B cell (primary cell): Measurements from ENCODE around the gene WASHC4. TPM values are rescaled to one million over a fixed set of nuclear protein-coding genes. Genes with fewer than 3 reads are reported as not detected.
A peak's percentile ranks its signal among the peaks of the same experiment; 100 is the strongest.

ENCODE experiments used
- ATAC-seq: fragments of 200-7000 bp; cut with Tn5 transposase; one replicate; pipeline ENCODE4 v1.10.0; 2021; ENCODE audit warnings: low read depth, mild to moderate bottlenecking, moderate number of reproducible peaks, moderate library complexity
- CTCF ChIA-PET: fragments of 350-600 bp; sonication (Branson Sonifier 250); formaldehyde crosslinking; loops from one replicate; lab custom pipeline; 2021; ENCODE audit warnings: antibody characterized with exemption, inconsistent platforms; lab: Charles Lee
- POLR2A ChIA-PET: fragments of 350-600 bp; sonication (Branson Sonifier 250); formaldehyde crosslinking; loops from one replicate; lab custom pipeline; 2021; ENCODE audit warnings: antibody characterized with exemption; lab: Charles Lee
- DNase-seq: peaks from one replicate; pipeline ENCODE4 v3.0.0; 2013
- H2AFZ ChIP-seq: 2 replicates; pipeline ENCODE4 v1.6.1; 2012; ENCODE audit warnings: mild to moderate bottlenecking, low read depth, low read length; ENCODE audit not compliant: insufficient read depth, poor library complexity, severe bottlenecking
- H3K27ac ChIP-seq, 2 donors: 1 replicate in 1 of 2; 2 replicates in 1 of 2; pipeline ENCODE4 v1.5.1; 2012 to 2013; ENCODE audit warnings: low read length in 2 of 2, mild to moderate bottlenecking in 2 of 2, moderate library complexity in 1 of 2
- H3K27me3 ChIP-seq, 4 experiments: fragments of 200-600 bp in 1 of 4; sonication (generic) in 1 of 4; replicated peaks in 1 of 4; 1 replicate in 2 of 4; 2 replicates in 2 of 4; pipeline versions ENCODE4 v1.6.1 to v1.7.0; 2013 to 2016; ENCODE audit warnings: low read length in 3 of 4, mild to moderate bottlenecking in 2 of 4, mixed read lengths in 1 of 4, moderate library complexity in 1 of 4; ENCODE audit not compliant: insufficient read depth in 4 of 4, control insufficient read depth in 3 of 4; ENCODE audit errors: control extremely low read depth in 1 of 4
- H3K36me3 ChIP-seq, 2 experiments: replicated peaks in 1 of 2; 1 replicate in 1 of 2; 2 replicates in 1 of 2; pipeline versions ENCODE4 v1.6.1 to v1.7.1; 2013; ENCODE audit warnings: low read length in 1 of 2; ENCODE audit not compliant: insufficient read depth in 2 of 2, control insufficient read depth in 1 of 2; ENCODE audit errors: control extremely low read depth in 1 of 2, extremely low read depth in 1 of 2
- H3K4me1 ChIP-seq, 2 donors: fragments of 200-600 bp in 1 of 2; sonication (generic) in 1 of 2; 1 replicate in 1 of 2; 2 replicates in 1 of 2; pipeline versions ENCODE4 v1.5.1 to v1.6.1; 2013 to 2017; ENCODE audit warnings: low read length in 2 of 2; ENCODE audit not compliant: control insufficient read depth in 2 of 2, insufficient read depth in 2 of 2
- H3K4me2 ChIP-seq: replicated peaks from 2 replicates; pipeline ENCODE3; 2012; ENCODE audit warnings: mild to moderate bottlenecking, low read depth, low read length; ENCODE audit not compliant: poor library complexity, severe bottlenecking
- H3K4me3 ChIP-seq, 5 experiments: fragments of 200-600 bp in 1 of 5; sonication (generic) in 1 of 5; 1 replicate in 3 of 5; 2 replicates in 2 of 5; pipeline versions ENCODE4 v1.5.1 to v1.7.0; 2011 to 2016; ENCODE audit warnings: low read length in 4 of 5, mild to moderate bottlenecking in 4 of 5, low read depth in 2 of 5, control low read depth in 1 of 5, moderate library complexity in 1 of 5; ENCODE audit not compliant: insufficient read depth in 1 of 5; ENCODE audit errors: control extremely low read depth in 1 of 5, extremely low read depth in 1 of 5
- H3K79me2 ChIP-seq: fragments of 200-600 bp; sonication (generic); one replicate; pipeline ENCODE4 v1.6.0; 2016; ENCODE audit warnings: low read length; ENCODE audit not compliant: control insufficient read depth, insufficient read depth
- H3K9ac ChIP-seq: fragments of 200-600 bp; sonication (generic); 2 replicates; pipeline ENCODE4 v1.6.1; 2017; ENCODE audit warnings: mild to moderate bottlenecking, low read length, moderate library complexity
- H3K9me3 ChIP-seq, 3 donors: one replicate each; pipeline versions ENCODE4 v1.6.1 to v1.7.1; 2013; ENCODE audit warnings: low read length in 2 of 3; ENCODE audit not compliant: control insufficient read depth in 2 of 3, insufficient read depth in 1 of 3; ENCODE audit errors: control extremely low read depth in 1 of 3
- H4K20me1 ChIP-seq: 2 replicates; pipeline ENCODE4 v1.6.0; 2012; ENCODE audit warnings: mild to moderate bottlenecking, low read length; ENCODE audit not compliant: insufficient read depth, control insufficient read depth, poor library complexity, severe bottlenecking
- H3K27ac Mint-ChIP-seq: one replicate; pipeline ENCODE4 v1.8.0; 2021; ENCODE audit warnings: mixed read lengths
- H3K27me3 Mint-ChIP-seq: one replicate; pipeline ENCODE4 v1.8.0; 2021; ENCODE audit warnings: mixed read lengths
- H3K4me1 Mint-ChIP-seq: one replicate; pipeline ENCODE4 v1.8.0; 2021; ENCODE audit warnings: mixed read lengths
- H3K4me3 Mint-ChIP-seq: one replicate; pipeline ENCODE4 v1.8.0; 2021; ENCODE audit warnings: mixed read lengths
- H3K9me3 Mint-ChIP-seq: one replicate; pipeline ENCODE4 v1.8.0; 2022; ENCODE audit warnings: mixed read lengths; ENCODE audit not compliant: insufficient read depth
- EZH2 ChIP-seq: IDR thresholded peaks from 2 replicates; pipeline ENCODE4 v1.6.1; 2012; ENCODE audit warnings: borderline replicate concordance, low read depth, mild to moderate bottlenecking, moderate library complexity, low read length; ENCODE audit not compliant: insufficient read depth, poor library complexity, severe bottlenecking
- WGBS: methylation state at CpG from one replicate; pipeline ENCODE4 v1.1.5; 2013; ENCODE audit warnings: missing lambda C conversion rate; ENCODE audit not compliant: insufficient coverage; 5-methylcytosine and 5-hydroxymethylcytosine counted together
- intact Hi-C: fragments of 100-400 bp; cut with micrococcal nuclease; formaldehyde crosslinking; loops from one replicate; pipeline ENCODE4 v1.10.0; 2022
- polyA plus RNA-seq: library from polyadenylated mRNA; depleted of rRNA; stranded (reverse); fragments of >200 nt; gene quantifications from 2 replicates; pipeline ENCODE4 v1.2.3, GENCODE V29; 2012
- total RNA-seq, 2 donors: library from RNA; stranded (reverse); fragments of 120-200 nt in 1 of 2; gene quantifications; 1 replicate in 1 of 2; 2 replicates in 1 of 2; pipeline versions ENCODE4 v1.2.3 to v1.2.4, GENCODE V29; 2013 to 2022
- TF ChIP-seq, protein P1 (sequence below): fragments of 200-600 bp; IDR thresholded peaks from one replicate; pipeline ENCODE4 v1.8.0; 2022; ENCODE audit warnings: antibody characterized with exemption, mild to moderate bottlenecking

The WASHC4 gene
- total and polyA plus RNA-seq, 2 donors (not counting 1 experiment from before 2014, with no cell fraction given) = 55.2 to 240 TPM

DNA sequence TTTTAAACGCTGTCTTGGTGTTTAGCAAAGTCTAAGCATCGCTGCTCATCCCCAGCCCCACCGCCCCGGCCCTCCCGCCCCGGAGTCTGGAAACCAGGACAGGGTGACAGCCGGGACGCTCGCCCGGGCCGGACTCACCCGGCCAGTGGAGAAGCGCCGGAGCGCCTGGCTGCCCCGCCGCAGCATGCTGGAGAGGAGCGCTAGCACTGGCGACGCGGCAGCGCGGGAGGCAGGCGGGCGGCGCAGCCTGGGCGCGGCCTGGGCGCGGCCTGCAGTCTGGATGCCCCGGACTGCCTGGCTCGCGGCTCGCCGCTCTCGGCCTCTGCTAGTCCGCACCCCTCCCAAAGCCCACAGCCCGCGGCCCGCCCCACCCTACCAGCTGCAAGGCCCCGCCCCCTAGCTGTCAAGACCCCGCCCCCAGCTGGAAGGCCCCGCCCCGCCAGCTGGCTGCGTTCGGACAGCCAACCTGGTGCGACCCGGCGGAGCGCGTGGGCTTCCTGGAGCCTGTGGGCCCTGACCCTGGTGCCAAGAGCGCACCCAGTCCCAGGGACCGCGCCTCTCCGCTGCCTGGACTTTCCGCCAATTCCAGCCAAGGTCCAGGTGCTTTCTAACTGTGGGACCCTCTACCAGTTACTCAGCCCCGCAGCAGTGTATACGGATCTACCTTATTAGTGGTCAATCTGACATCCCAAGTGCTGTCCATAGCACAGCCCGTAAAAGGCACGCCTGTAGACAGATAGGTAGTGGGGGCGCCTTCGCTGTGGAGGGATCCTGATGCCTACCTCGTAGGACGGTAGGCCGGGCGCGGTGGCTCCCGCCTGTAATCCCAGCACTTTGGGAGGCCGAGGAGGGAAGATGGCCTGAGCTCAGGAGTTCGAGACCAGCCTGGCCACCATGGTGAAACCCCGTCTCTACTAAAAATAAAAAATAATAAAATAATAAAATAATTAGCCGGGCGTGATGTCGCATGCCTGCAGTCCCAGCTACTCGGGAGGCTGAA lies 23.0 kb upstream of the WASHC4 start, which contains the start of gene ALDH1L2:
TSS of gene ALDH1L2 (minus strand) at position 208 of the 1,000 bp plus-strand sequence. CDS start at position 186, 22 bp downstream.
- Histone ChIP-seq H2AFZ (peak within 1 kb of the TSS; percentile 66), H3K27me3 (peaks cover 0 to 10% (median 3%) of the 10 kb centered on the region in 4 experiments), H3K27ac (no peak within 1 kb of the TSS), H3K9me3 (peaks cover 0 to 15% (median 0%) of the 10 kb centered on the region in 3 donors), H3K4me1 (peaks cover 11% of the 10 kb centered on the region in 2 donors), H3K4me3 (peak within 1 kb of the TSS; percentile 15 to 47 (median 39)), H3K79me2 (no peaks in the 10 kb centered on the region), H3K36me3 (no peaks in the 10 kb centered on the region), H3K9ac (peak within 1 kb of the TSS; percentile 47), H4K20me1 (no peaks in the 10 kb centered on the region), H3K4me2 (peak within 1 kb of the TSS; percentile 78)
- no peaks in the 10 kb centered on the region for H3K9me3 Mint-ChIP-seq
- TF ChIP-seq, protein P1, sequence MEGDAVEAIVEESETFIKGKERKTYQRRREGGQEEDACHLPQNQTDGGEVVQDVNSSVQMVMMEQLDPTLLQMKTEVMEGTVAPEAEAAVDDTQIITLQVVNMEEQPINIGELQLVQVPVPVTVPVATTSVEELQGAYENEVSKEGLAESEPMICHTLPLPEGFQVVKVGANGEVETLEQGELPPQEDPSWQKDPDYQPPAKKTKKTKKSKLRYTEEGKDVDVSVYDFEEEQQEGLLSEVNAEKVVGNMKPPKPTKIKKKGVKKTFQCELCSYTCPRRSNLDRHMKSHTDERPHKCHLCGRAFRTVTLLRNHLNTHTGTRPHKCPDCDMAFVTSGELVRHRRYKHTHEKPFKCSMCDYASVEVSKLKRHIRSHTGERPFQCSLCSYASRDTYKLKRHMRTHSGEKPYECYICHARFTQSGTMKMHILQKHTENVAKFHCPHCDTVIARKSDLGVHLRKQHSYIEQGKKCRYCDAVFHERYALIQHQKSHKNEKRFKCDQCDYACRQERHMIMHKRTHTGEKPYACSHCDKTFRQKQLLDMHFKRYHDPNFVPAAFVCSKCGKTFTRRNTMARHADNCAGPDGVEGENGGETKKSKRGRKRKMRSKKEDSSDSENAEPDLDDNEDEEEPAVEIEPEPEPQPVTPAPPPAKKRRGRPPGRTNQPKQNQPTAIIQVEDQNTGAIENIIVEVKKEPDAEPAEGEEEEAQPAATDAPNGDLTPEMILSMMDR = no peak
- no peak for TF ChIP-seq EZH2
- ChIA-PET CTCF (no interaction called here), POLR2A (no interaction called here)
- peaks cover 11% of the 10 kb centered on the region for H3K4me1 Mint-ChIP-seq
- intact Hi-C loops = loop anchor here (2.0 kb wide), 1 partner anchor 22 kb away; the partner anchor contains the start of gene WASHC4
- peak within 1 kb of the TSS; percentile 54 for H3K27ac Mint-ChIP-seq
- WGBS = 22% methylated on average over 67 of the region's 75 CpGs
- peaks cover 29% of the 10 kb centered on the region for H3K27me3 Mint-ChIP-seq
- peak within 1 kb of the TSS; percentile 86 for H3K4me3 Mint-ChIP-seq
- peak; percentile 96 for ATAC-seq
- DNase-seq = peak; percentile 64
